Head of caudate nucleus (tissue), 42 donors: ENCODE measurements around the gene MYBPH.

ENCODE experiments used
- DNase-seq, 42 donors: peaks; one replicate each; pipeline versions ENCODE4 v3.0.0 to v3.0.0-alpha.2; 2020 to 2021; ENCODE audit warnings: mixed read lengths in 7 of 42
- intact Hi-C: fragments of 100-400 bp; cut with DNase I; formaldehyde crosslinking; loops from one replicate; pipeline ENCODE4 v1.15.0; 2022

The MYBPH gene

DNA sequence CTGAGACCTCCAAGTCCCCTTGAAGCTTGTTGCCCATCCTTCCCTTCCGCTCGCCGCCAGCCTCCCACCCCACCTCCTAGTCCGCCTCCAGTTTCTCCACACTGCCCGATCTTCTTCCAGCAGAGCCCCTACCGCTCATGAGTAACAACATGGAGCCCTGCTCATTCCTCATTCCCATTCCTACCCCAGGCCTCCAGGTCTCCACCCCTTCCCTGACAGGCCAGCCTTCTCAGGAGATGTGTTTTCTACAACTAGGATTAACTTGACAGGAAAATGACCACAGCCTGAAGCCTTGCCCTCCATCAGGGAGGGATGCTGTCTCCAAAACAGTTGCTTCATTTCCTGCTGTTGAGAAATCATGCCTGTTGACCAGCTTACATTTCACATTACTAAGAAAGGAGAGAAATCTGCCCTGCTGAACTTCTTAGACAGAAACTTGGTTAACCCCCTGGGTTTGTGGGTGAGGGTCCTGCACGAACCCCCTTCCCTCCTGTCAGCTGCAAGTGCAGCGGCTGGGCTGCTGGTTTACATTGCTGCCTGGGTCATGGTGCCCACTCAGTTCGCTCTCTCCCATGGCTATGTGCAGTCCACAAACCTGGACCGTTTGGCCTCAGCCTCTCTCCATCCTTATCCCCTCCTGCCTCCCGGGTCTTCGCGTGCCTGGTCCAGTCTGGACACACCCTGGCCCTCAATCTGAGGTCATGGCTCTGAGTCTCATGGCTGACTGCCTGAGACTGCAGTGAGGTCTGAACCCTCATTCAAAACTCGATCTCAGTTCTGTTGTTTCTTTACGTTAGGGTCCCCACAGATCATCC lies 27.0 kb upstream of the MYBPH start:
- intact Hi-C loops: no loop called here
- peak in 5 of 42 donors; percentile 32 to 69 (median 34) for DNase-seq

DNA sequence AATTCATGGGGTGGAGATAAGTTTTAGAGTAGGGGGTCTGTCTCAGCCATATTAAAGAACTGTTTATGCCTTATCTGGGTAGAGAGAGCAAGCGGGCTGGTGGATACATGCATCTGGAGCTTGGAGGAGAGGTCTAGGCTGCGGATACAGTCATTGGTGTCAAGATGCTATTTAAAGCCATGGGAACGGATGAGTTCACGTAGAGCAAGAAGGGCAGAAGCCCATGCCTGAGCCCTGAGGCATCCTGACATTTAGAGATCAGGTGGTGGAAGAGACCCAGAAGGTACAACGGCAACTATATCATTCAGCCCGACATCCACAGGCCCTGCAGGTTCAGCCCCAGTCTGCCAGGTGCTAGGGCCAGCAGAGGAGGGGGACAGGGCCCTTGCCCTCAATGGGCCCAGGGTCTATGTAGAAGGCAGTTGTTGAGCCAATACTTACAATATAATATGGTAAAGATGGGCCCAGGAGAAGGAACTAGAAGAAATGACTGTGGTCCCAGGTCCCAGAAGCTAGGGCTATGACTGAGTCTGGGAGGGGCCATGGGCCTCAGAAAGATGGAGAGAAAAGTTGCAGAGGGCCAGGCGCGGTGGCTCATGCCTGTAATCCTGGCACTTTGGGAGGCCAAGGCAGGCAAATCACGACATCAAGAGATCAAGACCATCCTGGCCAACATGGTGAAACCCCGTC lies 26.0 kb upstream of the MYBPH start:
- intact Hi-C loops: no loop called here

DNA sequence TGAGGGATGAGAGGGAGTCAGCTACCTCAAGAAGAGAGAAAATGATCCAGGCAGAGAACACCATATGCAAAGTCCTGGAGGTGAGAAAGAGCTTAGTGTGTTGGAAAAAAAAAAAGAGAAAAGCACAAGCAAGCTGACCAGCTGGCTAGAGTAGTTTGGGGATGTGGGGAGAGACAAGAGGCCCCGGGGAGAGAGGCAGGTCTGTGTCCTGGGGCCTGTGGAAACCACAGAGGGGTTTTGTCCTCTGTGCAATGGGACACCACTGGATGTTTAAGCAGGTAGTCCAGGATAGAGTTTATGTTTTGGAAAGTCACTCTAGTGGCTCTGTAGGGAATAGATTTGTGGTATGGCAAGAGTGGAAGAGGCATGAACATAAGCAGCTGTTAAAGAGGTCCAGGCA lies 25.3 kb upstream of the MYBPH start:
- DNase-seq: peak in 1 of 42 donors; percentile 22

More for the DNA sequence above, 26.0 kb upstream of the MYBPH start:
- peak in 1 of 42 donors; percentile 12 for DNase-seq

GRCh38 chr1:203199816-203200571 lies 24.4 kb upstream of the MYBPH start:
- peak in 6 of 42 donors; percentile 30 to 79 (median 49) for DNase-seq
- intact Hi-C loops: no loop called here

More for the DNA sequence above, 25.3 kb upstream of the MYBPH start:
- intact Hi-C loops: no loop called here

DNA sequence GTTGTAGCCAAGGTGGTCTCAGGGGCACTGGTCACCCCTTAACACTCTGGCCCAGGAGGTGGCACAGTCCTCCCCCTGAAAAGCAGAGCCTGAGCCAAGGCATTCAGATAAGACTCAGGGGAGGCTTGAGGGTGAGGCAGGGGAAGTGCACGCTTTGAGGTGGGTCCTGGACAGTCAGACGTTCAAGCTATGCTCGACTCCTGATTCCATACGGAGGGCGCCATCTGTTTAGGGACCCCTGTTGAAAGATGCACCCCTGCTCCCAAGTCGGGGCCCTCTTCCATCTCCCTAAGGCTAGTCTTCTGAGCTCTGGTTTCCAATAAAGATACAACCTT lies 23.8 kb upstream of the MYBPH start:
- no peak for DNase-seq
- intact Hi-C loops: no loop called here

DNA sequence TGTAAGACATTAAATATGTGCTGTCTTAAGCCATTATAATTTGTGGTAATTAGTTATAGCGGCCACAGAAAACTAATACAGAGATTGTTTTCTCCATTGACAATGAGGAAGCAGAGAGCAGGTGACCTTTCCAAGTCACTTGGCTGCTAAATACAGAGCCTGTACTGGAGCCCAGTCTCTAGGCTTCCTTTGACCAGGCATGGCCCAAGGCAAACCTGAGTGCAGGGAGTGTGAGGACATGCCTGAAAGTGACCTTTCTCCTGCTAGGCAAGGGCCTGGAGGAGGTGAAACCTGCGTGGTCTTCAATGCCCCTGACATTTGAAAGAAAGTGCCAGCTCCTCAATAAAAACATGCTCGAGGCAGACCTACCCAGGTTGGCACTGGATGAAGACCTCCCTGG lies 23.4 kb upstream of the MYBPH start:
- intact Hi-C loops: no loop called here

GRCh38 chr1:203197625-203198024 lies 22.0 kb upstream of the MYBPH start:
- no peak for DNase-seq
- intact Hi-C loops: no loop called here

More for the DNA sequence above, 23.4 kb upstream of the MYBPH start:
- no peak for DNase-seq

GRCh38 chr1:203196371-203196770 lies 20.7 kb upstream of the MYBPH start:
- intact Hi-C loops: no loop called here
- no peak for DNase-seq

DNA sequence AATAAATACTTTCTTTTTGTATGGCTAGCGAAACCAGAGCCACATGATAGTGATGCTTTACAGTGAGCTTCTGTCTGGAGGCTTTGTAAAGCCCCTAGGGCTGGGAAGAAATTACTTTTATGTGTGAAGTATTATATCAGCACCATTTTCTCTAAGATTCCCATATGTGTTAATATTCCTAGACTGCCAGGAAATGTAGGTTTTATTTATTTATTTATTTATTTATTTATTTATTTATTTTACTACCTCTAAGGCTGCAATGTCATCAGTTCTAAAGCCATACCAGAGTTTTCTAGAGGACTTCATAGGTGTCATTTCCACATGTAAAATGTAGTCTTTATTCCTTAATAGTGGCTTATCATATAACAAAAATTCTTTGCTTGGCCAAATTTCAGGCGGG lies 15.3 kb upstream of the MYBPH start:
- DNase-seq: no peak
- intact Hi-C loops: no loop called here

DNA sequence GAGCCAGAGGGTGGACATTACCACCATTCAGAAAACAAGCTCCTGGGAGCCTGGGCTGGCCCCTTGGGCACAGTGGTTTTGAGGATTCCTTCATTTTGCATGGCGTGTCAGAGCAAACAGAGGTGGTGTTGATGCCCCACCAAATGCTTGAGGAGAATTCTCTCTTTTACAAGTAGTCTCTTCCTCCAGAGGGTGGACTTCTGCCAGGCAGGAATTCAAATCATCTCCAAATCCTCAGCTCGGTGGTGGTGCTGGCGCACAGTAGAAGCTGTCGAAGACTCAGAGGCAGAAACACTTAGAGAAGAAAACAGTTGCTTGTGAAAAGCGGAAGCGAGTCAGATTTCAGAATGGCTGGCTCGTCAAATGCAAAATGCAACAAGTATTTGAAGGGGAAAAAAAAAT lies 14.3 kb upstream of the MYBPH start:
- intact Hi-C loops: no loop called here
- peak in 2 of 42 donors; percentile 10 to 26 for DNase-seq

DNA sequence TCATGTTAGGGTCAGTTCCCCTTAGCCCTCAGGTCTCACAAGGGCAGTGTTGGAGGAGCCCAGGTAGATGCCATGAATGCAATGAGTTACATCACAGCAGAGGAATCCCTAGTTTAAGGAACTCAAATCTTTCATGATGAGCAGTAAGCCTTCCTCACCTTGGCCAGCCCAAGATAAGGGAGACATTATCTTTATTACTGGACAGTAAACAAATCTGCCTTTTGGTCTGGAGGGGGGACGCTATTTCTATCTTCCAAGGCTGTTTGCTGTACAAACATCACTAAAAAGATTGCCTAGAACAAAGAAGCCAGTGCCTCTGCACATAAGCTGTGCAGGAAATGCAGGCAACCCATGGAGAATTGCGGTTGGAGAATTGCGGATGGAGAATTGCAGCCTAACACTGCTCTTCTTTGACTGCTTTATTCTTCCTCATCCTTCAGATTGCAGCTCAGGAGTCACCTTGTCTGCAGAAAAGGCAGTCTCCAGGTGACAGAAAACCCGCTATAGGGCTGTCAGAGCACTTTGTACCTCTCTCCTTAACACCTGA lies 13.1 kb upstream of the MYBPH start:
- no peak for DNase-seq
- intact Hi-C loops: no loop called here

DNA sequence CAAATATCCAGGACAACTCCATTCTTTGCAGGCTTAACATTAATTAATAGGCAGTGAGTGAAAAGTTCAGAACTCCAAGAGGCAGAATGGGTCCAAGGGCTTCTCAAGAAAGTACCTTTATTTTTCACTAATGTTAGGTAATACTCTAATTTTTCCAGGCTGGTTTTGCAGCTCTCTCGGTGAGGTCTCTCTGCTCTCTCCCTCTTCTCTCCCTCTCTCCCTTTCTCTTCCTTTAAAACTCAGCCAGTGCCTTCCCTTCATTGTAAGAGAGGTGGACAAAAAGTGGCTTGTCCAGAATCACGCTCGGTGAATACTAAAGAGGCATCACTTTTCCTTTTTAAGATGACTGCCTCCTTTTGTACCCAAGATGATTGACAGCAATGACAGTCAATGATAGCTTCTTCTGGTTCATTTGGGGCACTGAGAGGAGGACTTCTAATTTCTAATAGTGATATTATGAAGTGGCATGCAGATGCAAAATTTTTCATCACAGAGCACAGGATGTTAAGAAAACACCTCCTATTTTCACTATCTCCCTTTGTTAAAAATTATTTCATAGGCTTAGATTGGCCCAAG lies 12.2 kb upstream of the MYBPH start:
- intact Hi-C loops: no loop called here
- DNase-seq: peak in 1 of 42 donors; percentile 34

- DNase-seq: peak in 2 of 42 donors; percentile 6 to 33
- intact Hi-C loops: no loop called here
Measured at GRCh38 chr1:203187304-203187685, 11.7 kb upstream of the MYBPH start.

- intact Hi-C loops: no loop called here
- DNase-seq: peak; percentile 56 to 96 (median 80)
Measured at GRCh38 chr1:203186446-203187303, 11.0 kb upstream of the MYBPH start, which contains the start of gene CHI3L1. Gene CHI3L1 (minus strand): TSS chr1:203186704. CDS start chr1:203186623, 81 bp downstream.

- intact Hi-C loops: no loop called here
Measured at GRCh38 chr1:203186091-203186445, 10.4 kb upstream of the MYBPH start.

GRCh38 chr1:203185585-203185984 lies 10.0 kb upstream of the MYBPH start:
- intact Hi-C loops: no loop called here
- DNase-seq: peak in 2 of 42 donors; percentile 5 to 15

More at GRCh38 chr1:203186091-203186445, 10.4 kb upstream of the MYBPH start:
- peak in 1 of 42 donors; percentile 12 for DNase-seq

- intact Hi-C loops: no loop called here
- DNase-seq: peak in 2 of 42 donors; percentile 9 to 12
Measured at GRCh38 chr1:203185061-203185461, 9.4 kb upstream of the MYBPH start.

- intact Hi-C loops: no loop called here
- peak in 1 of 42 donors; percentile 8 for DNase-seq
Measured at GRCh38 chr1:203184467-203184866, 8.8 kb upstream of the MYBPH start.
